GM18517 (cell line): ENCODE measurements around the gene NECTIN2.
"Not testable (repeated sequence)": the region's sequence is repeated elsewhere in the genome, so short reads cannot be mapped to it uniquely, and the experiment has no call there.

Experiments used
- ATAC-seq: cut with Tn5 transposase; IDR thresholded peaks from one replicate; pipeline ENCODE4 v1.9.1; 2021; ENCODE audit warnings: mild to moderate bottlenecking, moderate library complexity; ENCODE audit not compliant: unreplicated experiment

Gene NECTIN2

GRCh38 chr19:44816301-44816700 is 29.8 kb upstream of the NECTIN2 start:
- ATAC-seq, result no peak

- no peak for ATAC-seq
These were observed 28.2 kb upstream of the NECTIN2 start for GRCh38 chr19:44817725-44818465.

- ATAC-seq, result no peak
These were observed 27.5 kb upstream of the NECTIN2 start for GRCh38 chr19:44818466-44819031.

GRCh38 chr19:44819246-44819832 is 26.8 kb upstream of the NECTIN2 start:
- no peak for ATAC-seq

GRCh38 chr19:44820648-44821609 is 25.2 kb upstream of the NECTIN2 start:
- no peak for ATAC-seq

- ATAC-seq, result no peak
These were observed 23.9 kb upstream of the NECTIN2 start for GRCh38 chr19:44822177-44822576.

GRCh38 chr19:44822670-44823372 is 23.3 kb upstream of the NECTIN2 start:
- no peak for ATAC-seq

GRCh38 chr19:44823373-44823698 is 22.8 kb upstream of the NECTIN2 start:
- ATAC-seq, result no peak

- ATAC-seq, result no peak
These were observed 21.3 kb upstream of the NECTIN2 start for GRCh38 chr19:44824761-44825160.

GRCh38 chr19:44832875-44833274 is 13.2 kb upstream of the NECTIN2 start:
- ATAC-seq, result not testable (repeated sequence)

- not testable (repeated sequence) for ATAC-seq
These were observed 11.7 kb upstream of the NECTIN2 start for GRCh38 chr19:44834399-44834798.

GRCh38 chr19:44839276-44839675 is 6.8 kb upstream of the NECTIN2 start:
- no peak for ATAC-seq

- no peak for ATAC-seq
These were observed 5.3 kb upstream of the NECTIN2 start for GRCh38 chr19:44840811-44841210.

- no peak for ATAC-seq
These were observed 4.9 kb upstream of the NECTIN2 start for GRCh38 chr19:44841231-44841630.

GRCh38 chr19:44845286-44845611 is 848 bp upstream of the NECTIN2 start:
- no peak for ATAC-seq

- no peak for ATAC-seq
These were observed 502 bp downstream of the NECTIN2 start for GRCh38 chr19:44846455-44847143.

- ATAC-seq, result no peak
These were observed 1.3 kb downstream of the NECTIN2 start for GRCh38 chr19:44847144-44848035.

- no peak for ATAC-seq
These were observed 2.1 kb downstream of the NECTIN2 start for GRCh38 chr19:44848036-44848811.
